ENCODE results near the gene ESRP2. TPM values are rescaled to one million over a fixed set of nuclear protein-coding genes. Genes with fewer than 3 reads are reported as not detected.

The ESRP2 gene
- total and polyA plus RNA-seq, 9 of the 15 experiments (the other 6 are each of a cell fraction or from before 2014, with no cell fraction given), result 0.05 to 0.15 (median 0.07) TPM; not detected in 6

GRCh38 chr16:68264128-68265077, 28.5 kb upstream of the ESRP2 start, which contains the start of gene SLC7A6 (continued):
- TF ChIP-seq, protein P1, sequence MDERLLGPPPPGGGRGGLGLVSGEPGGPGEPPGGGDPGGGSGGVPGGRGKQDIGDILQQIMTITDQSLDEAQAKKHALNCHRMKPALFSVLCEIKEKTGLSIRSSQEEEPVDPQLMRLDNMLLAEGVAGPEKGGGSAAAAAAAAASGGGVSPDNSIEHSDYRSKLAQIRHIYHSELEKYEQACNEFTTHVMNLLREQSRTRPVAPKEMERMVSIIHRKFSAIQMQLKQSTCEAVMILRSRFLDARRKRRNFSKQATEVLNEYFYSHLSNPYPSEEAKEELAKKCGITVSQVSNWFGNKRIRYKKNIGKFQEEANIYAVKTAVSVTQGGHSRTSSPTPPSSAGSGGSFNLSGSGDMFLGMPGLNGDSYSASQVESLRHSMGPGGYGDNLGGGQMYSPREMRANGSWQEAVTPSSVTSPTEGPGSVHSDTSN (CRISPR knock-in tag; IDR thresholded peaks at IDR 0.05; ENCODE audit: low read depth), result no peak
- TF ChIP-seq, protein P1 (tag; conservative IDR thresholded peaks at IDR 0.05; ENCODE audit: low read depth), result no peak
- peak; percentile 54; the same call in 1 of the 2 replicates for TF ChIP-seq ZBTB1 (CRISPR knock-in tag; IDR thresholded peaks at IDR 0.05; ENCODE audit: borderline replicate concordance, low read depth)
- TF ChIP-seq EHMT2 (IDR thresholded peaks at IDR 0.05), result no peak
- TF ChIP-seq GABPB1 (CRISPR knock-in tag; IDR thresholded peaks at IDR 0.05), result peak; percentile 75
- TF ChIP-seq, protein P2, sequence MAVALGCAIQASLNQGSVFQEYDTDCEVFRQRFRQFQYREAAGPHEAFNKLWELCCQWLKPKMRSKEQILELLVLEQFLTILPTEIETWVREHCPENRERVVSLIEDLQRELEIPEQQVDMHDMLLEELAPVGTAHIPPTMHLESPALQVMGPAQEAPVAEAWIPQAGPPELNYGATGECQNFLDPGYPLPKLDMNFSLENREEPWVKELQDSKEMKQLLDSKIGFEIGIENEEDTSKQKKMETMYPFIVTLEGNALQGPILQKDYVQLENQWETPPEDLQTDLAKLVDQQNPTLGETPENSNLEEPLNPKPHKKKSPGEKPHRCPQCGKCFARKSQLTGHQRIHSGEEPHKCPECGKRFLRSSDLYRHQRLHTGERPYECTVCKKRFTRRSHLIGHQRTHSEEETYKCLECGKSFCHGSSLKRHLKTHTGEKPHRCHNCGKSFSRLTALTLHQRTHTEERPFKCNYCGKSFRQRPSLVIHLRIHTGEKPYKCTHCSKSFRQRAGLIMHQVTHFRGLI (CRISPR knock-in tag; IDR thresholded peaks at IDR 0.05), result no peak
- peak; percentile 52 for TF ChIP-seq PHF20 (IDR thresholded peaks at IDR 0.05; ENCODE audit: partially characterized antibody)
- peak; percentile 99 for TF ChIP-seq ZBED1 (IDR thresholded peaks at IDR 0.05)
- TF ChIP-seq SMARCA5 (IDR thresholded peaks at IDR 0.05), result no peak
- peak; percentile 54; the same call in 1 of the 2 replicates for TF ChIP-seq ZNF24 (IDR thresholded peaks at IDR 0.05)
- TF ChIP-seq KDM5B (IDR thresholded peaks at IDR 0.05; ENCODE audit: insufficient replicate concordance, low read depth, low read length), result peak; percentile 78
- no peak for TF ChIP-seq MCM2 (IDR thresholded peaks at IDR 0.05; ENCODE audit: low read depth)
- peak in 1 of 2 experiments; percentile 57; a peak in 1 of 4 replicates for TF ChIP-seq TRIM24 (IDR thresholded peaks at IDR 0.05)
- TF ChIP-seq STAT6 (CRISPR knock-in tag; IDR thresholded peaks at IDR 0.05), result 0 out of 2 replicates have a peak, but pooled peaks have one; percentile 78
- TF ChIP-seq ZNF445 (CRISPR knock-in tag; IDR thresholded peaks at IDR 0.05; ENCODE audit: low read depth), result no peak
- no peak for TF ChIP-seq MEF2A (IDR thresholded peaks at IDR 0.05; ENCODE audit: control insufficient read depth, low read depth, low read length)
- TF ChIP-seq PCBP1 (IDR thresholded peaks at IDR 0.05; ENCODE audit: low read depth, low read length, poor library complexity, severe bottlenecking), result peak; percentile 27
- TF ChIP-seq MITF (IDR thresholded peaks at IDR 0.05), result no peak
- TF ChIP-seq MCM3 (IDR thresholded peaks at IDR 0.05), result no peak
- peak; percentile 55; the same call in 1 of the 2 replicates for TF ChIP-seq BHLHE40 (IDR thresholded peaks at IDR 0.05; ENCODE audit: low read length)

Measured in K562 (cell line).